Posterior cingulate gyrus (tissue), 11 donors: ENCODE data around the gene RACK1.
"Not testable (repeated sequence)": the region's sequence is repeated elsewhere in the genome, so short reads cannot be mapped to it uniquely, and the experiment has no call there.

Source experiments
- DNase-seq, 10 donors: peaks; one replicate each; pipeline versions ENCODE4 v3.0.0 to v3.0.0-alpha.2; 2020 to 2021; ENCODE audit warnings: mixed read lengths in 3 of 10
- intact Hi-C: fragments of 100-400 bp; cut with DNase I; formaldehyde crosslinking; loops from one replicate; pipeline ENCODE4 v1.15.1; 2023

The RACK1 gene

DNA sequence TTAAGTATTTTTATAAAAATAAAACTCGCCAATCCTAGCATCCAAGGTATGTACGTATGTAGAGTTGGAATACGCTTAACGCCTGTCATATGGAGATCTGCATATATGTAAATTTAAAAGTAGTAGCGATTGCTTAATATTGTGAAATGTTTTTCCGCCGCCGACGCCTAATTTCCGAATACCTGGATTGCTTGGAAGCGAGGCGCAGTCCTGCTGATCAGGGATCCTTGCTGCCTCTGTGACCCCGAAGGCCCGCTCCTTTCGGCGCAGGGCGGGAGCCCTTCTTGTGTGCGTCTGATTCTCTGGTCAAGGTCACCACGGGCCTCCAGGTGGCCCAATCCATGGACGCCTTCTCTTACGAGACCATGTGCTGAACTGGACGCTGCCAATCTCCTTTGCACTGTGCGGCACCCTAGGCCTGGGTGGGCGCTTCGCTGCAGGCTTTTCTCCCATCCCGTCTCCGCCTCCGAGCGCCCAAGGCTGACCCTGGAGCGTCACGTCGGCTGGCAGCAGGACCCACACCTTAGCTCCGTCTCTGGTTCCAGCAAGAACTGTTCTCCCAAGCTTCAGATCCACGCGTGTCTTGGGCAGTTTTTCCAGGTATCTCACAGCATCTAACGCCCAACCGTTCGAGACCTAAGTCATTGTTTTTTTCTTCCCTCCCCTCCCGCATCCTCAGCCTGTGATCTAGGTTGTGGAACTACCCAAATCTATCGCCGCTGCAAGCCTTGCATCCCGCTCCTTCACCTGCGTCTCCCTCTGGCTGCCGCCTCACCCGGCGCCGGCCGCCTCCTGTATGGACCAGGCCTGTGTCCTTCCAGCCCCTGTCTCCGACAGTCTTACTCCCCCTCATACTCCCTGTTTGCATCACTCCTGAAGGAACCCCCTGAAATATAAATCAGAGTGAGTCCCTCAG, 24.2 kb downstream of the RACK1 start:
- intact Hi-C loops = loop anchor here (5.0 kb wide), 1 partner anchor 357 kb away; the partner anchor contains the start of gene ZFP62
- DNase-seq = peak in 1 of 10 donors; percentile 82

DNA sequence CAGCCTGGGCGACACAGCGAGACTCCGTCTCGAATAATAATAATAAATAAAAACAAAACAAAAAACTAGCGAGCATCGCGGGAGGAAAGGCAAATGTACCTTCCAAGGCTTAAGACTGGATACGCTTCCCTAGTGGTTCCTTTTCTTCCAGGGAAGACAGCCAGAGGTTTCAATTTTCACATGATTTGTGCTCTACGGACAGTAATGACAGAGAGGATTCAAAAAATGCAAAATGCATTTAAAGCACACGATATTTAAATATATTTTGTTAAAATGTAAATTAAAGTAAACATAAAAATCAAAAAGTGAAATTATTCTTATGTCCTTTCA, 24.9 kb downstream of the RACK1 start:
- no peak for DNase-seq
- intact Hi-C loops = loop anchor here (1.0 kb wide), 1 partner anchor 12 kb away; no protein-coding TSS in a partner anchor

DNA sequence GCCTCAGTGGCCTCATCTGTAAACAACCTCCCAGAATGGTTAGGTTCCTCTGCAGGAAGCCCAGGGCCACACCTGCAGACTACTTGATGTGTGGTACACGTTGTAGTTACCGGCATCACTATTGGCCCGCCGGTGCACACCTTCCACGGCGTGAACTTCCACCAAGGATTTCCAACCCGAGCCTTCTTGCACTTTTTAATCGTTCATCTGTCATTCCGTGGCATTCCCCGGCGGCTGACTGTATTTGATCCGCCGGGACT, 26.0 kb downstream of the RACK1 start:
- intact Hi-C loops = loop anchor here (1.0 kb wide), 1 partner anchor 11 kb away; no protein-coding TSS in a partner anchor
- DNase-seq = peak in 2 of 10 donors; percentile 25 to 82

DNA sequence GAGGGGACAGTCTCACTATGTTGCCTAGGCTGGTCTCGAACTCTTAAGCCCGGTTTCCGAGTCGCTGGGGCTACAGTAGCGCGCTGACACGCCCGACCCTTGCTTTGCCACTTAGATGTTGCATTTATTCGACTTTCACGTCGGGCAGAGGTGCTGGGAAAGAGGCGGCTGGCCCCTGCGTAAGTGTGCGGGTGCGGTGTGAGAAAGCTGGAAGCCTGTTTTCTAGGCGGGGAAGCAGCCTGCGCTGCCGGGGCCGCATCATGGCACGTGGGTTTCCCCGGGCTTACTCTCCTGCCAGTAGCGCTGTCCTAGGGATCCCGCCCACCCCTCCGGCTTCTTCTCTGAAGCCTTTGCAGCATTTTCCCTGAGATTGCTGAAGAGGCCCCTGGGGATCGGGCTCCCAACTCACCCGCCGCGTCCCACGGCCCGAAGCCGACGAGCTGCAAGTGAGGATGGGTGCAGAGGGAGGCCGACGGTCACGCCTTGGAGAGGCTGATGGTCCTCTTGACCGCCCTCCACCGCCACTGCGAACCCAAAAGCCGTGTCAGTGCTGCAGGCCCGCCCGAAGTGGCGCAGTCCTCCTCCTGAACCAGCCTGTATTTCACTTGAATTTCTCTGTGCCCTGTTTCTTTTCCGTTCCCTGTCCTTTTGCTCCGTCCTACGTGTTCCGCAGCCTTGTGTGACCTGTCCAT, 26.4 kb downstream of the RACK1 start:
- intact Hi-C loops = no loop called here
- DNase-seq = peak in 7 of 10 donors; percentile 50 to 93 (median 66)

DNA sequence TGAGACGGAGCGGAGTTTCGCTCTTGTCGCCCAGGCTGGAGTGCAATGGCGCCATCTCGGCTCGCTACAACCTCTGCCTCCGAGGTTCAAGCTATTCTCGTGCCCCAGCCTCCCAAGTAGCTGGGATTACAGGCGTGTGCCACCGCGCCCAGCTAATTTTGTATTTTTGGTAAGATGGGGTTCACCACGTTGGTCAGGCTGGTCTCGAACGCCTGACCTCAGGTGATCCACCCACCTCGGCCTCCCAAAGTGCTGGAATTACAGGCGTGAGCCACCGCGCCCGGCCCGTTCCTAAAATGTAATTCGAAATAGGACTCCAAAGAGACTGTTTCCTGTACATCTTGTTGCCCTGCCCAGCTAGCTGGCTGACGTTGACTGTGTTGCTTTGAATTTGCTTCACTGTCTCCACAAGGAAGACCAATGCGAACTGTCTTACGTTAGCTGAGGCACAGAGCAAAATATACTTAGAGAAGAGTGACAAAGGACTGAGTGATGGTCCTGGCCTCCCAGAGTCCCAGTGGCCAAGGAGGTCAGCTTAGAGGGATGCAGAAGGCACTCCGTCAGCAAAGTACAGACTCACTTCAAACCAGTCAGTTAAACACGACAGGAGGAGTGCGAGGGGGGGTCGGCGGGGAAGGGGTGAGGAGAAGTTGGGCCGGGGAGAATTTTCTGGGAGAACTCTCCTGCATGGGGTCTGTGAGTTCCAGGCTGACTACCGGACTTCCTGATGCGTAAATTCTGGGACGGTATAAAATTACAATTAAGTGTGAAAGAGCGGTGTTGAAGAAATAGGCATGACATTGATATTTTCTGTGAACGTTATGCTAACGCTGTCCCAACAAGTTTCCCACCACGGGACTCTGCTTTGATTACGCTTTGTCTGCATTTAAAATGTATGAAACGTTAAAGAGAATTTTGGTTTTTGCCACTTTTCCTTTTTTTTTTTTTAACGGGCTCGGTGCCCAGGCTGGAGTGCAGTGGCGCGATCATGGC, 27.4 kb downstream of the RACK1 start:
- intact Hi-C loops = no loop called here
- DNase-seq = peak in 1 of 10 donors; percentile 86

DNA sequence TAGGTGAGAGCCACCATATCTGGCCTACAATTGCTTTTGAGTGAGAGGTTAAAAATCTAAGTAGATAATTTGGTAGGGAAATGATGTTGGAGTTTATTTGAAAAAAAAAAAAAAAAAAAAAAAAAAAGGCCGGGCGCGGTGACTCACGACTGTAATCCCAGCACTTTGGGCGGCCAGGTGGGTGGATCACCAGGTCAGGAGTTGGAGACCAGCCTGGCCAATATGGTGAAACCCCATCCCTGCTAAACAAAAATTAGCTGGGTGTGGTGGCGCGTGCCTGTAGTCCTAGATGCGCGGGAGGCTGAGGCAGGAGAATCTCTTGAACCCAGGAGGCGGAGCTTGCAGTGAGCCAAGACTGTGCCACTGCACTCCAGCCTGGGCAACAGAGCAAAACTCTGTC, 29.5 kb downstream of the RACK1 start:
- DNase-seq = peak in 1 of 10 donors; percentile 19
- intact Hi-C loops = not testable (repeated sequence)

DNA sequence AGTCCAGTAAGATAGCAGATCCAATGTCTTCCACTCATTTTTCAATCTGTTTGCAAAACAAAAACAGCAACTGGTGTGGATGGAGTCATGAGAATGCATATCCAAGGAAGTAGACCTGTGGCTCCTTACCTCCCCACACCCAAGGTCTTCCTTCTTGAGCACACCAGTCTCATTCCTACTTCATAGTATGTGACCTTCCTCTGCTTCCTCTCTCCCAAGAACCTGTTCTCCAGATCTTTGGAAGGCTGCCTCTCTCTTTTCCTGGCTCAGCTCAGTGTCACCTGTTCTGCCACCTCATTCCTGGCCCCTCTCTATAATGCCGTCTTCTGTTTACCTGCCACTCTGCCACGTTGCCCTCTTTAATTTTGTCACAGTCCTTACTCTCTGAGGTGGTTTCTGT, 30.8 kb downstream of the RACK1 start:
- intact Hi-C loops = no loop called here
- peak in 1 of 10 donors; percentile 4 for DNase-seq

DNA sequence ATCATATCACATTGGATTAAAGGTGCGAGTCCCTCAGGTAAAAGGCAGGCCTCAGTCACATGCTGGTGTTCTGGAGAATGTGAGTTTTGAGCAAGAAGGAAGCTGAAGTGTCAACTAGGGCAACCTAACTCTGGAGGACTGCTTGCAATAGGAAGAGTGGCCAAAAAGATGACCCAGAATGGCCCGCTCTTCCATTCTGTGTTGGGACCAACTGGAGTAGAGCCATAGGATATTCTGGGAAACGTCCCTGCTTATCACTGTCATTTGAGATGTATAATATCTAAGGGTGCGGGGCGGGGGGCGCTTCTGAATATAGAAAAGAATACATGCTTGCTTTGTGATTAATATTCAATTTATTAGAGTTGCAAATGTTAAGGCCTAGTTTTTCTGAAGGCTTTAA, 31.6 kb downstream of the RACK1 start:
- DNase-seq = peak in 1 of 10 donors; percentile 15
- intact Hi-C loops = no loop called here

DNA sequence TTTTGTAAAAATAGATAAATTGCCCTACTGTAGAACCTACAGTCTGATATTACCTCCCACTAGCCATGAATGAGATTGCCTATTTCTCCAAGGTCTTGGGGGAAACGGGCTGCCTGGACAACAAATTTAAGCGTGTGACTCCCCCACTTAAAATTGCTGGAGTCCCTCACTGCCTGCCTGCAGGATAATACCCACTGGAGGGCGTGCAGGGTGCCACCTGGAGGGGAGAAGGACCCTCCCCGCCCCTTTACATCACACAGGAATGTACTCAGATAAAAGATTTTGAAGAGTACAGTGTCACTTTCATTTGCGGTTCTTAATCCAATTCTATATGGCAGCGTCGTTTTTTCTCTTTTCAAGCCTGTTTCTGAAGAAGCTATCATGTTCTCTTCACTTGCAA, 32.5 kb downstream of the RACK1 start:
- DNase-seq = peak in 1 of 10 donors; percentile 24
- intact Hi-C loops = no loop called here

DNA sequence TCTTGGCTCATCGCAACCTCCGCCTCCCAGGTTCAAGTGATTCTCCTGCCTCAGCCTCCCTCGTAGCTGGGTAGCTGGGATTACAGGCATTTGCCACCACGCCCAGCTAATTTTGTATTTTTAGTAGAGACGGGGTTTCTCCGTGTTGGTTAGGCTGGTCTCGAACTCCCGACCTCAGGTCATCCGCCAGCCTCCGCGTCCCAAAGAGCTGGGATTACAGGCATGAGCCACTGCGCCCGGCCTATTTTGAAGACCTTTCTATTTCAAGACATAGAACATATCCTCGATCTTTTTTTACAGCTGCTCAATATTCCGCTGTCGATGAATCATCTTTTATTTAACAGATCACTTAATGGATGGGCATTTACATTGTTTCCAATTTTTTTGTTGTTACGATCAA, 33.0 kb downstream of the RACK1 start:
- intact Hi-C loops = not testable (repeated sequence)
- DNase-seq = peak in 1 of 10 donors; percentile 55

DNA sequence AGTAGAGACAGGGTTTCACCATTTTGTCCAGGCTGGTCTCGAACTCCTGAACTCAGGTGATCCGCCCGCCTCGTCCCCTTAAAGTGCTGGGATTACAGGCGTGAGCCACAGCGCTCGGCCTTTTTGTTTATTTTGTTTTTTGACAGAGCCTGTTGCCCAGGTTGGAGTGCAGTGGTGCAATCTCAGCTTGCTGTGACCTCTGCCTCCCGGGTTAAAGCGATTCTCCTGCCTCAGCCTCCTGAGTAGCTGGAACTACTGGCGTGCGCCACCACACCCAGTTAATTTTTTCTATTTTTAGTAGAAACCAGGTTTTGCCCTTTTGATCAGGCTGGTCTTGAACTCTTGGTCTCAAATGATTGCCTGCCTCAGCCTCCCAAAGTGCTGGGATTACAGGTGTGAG, 33.6 kb downstream of the RACK1 start:
- peak in 1 of 10 donors; percentile 38 for DNase-seq
- intact Hi-C loops = not testable (repeated sequence)

DNA sequence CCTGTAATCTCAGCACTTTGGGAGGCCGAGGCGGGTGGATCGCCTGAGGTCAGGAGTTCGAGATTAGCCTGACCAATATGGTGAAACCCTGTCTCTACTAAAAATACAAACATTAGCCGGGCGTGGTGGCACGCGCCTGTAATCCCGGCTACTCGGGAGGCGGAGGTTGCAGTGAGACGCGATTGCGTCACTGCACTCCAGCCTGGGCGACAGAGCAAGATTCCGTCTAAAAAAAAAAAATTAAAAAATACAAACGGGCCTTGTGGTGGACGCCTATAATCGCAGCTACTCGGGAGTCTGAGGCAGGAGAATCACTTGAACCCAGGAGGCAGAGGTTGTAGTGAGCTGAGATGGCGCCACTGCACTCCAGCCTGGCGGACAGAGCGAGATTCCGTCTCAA, 34.7 kb downstream of the RACK1 start:
- peak in 1 of 10 donors; percentile 47 for DNase-seq
- intact Hi-C loops = not testable (repeated sequence)

DNA sequence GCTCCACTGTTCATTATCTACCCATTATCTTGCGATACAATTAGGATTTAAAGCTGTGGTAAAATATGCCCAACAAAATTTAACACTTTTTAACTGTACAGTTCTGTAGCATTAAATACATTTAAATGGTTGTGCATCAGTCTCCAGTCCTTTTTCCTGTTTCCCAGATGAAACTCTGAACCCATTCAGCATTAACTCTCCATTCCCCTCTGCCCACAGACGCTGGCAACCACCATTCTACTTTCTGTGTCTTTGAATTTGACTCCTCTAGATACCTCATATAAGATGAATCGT, 35.8 kb downstream of the RACK1 start:
- peak in 1 of 10 donors; percentile 7 for DNase-seq
- intact Hi-C loops = loop anchor here (2.0 kb wide), 1 partner anchor 17 kb away; no protein-coding TSS in a partner anchor

DNA sequence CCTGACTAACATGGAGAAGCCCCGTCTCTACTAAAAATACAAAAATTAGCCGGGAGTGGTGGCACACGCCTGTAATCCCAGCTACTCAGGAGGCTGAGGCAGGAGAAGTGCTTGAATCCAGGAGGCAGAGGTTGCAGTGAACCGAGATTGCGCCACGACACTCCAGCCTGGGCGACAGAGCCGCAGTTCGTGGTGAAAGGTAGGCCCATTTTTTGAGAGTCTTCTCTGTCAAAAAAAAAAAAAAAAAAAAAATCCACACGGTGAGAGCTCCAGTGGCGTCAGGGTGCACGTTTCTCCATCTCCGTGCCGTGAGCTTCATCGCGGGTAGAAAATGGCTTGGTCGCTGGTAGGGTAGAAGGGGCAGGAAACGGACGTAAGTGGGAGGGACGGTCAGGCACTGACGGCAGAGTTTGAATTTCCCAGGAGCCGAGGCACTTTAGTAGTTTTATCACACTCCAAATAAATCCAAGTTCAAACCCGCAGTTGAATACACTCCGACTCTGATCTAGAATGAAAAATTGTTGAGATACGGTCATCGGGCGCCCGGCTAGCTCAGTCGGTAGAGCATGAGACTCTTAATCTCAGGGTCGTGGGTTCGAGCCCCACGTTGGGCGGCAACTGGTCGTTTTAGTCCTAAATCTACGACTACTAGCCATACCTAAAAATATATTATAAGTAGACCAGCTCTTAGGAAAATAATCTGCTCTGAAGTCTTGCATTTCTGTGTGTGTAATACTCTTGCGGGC, 36.3 kb downstream of the RACK1 start:
- intact Hi-C loops = loop anchor here (2.0 kb wide), 1 partner anchor 17 kb away; no protein-coding TSS in a partner anchor
- peak in 9 of 10 donors; percentile 65 to 95 (median 76) for DNase-seq

DNA sequence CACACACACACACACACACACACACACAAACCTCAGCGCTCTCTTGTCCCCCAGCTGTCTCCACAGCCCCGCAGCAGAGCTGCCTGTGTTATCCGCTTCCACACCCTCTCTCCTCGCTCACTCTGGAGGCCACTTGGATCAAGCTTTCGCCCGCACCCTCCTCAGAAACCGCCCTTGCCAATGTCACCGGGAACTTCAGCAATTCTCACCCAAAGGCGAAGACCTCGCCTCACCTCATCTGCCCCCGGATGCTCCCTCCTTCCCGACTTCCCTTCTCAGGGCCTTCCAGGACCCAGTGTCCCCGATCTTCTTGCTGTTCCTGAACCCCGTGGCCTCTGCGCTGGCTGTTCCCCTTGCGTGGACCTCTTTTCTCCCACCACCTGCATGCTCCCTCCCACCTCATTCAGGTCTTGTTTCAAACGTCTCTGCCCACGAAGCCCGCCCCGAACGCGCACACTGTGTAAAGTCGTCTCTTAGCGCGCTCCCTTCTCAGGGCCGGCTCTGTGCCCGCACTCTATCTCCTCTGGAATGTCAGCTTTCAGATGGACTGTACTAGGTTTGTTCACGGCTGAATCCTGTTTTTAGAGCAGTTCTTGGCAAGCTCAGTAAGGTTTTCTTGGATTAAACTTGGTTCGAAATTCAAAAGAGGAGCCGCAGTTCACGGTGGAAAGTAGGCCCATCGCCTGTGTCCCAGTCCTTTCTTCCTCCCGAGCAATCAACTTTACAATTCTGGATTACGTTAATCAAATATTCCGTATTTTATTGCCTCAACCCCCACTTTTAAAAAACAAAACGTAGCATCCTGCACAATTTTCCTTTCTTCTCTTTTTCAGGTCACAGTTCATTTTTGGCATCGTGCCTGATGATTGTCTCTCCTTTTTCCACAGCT, 37.7 kb downstream of the RACK1 start:
- intact Hi-C loops = loop anchor here (1.0 to 2.0 kb wide), 2 partner anchors 12 to 15 kb away; no protein-coding TSS in a partner anchor
- DNase-seq = peak in 1 of 10 donors; percentile 88

DNA sequence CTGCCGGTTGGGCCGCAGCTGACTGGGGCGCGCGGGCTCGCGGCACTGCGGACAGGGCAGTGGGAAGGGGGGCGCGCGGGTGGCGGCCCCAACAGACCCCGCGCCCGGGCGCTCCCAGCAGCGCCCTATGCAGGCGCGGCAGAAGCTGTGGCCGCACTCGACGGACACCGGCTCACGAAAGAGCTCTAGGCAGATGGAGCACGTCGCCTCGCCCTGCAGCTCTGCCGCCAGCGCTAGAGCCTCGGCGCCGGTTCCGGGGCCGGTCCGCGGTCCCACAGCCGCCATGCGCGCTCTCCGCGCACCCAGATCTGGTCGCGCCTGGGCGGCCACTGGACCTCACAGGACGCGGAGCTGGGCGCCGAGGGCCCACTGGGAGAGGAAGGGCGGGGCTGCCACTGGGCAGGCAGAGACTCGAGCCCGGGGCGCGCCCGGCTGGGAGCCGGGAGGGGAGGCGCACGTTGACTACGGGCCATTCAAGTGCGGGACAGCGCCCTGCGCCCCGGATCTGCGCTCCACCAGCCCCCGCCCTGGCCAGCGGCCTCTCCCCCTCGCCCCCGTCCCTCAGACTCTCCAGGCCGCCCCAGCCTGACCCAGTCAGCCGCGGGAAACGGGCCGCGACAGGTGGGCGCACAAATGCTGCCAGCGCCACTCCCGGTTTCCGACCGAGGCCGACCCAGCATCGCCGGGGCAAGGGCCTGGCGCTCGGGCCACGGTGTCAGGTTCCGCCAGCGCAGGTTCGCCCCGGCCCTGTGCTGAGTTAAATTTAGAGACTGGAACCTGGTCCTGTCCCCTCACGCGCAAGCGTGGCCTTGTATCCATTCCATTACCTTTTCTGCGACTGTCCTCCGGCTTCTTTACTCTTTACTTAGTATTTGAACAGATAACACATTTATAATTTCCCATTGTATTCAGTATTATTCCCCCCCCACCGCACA, 38.6 kb downstream of the RACK1 start, which contains the start of gene TRIM7:
Gene TRIM7, minus strand, starts transcription at position 371 of the 935 bp plus-strand sequence. Its CDS starts 86 bp downstream, at position 285.
- intact Hi-C loops = no loop called here
- peak in 3 of 10 donors; percentile 38 to 90 (median 85) for DNase-seq

DNA sequence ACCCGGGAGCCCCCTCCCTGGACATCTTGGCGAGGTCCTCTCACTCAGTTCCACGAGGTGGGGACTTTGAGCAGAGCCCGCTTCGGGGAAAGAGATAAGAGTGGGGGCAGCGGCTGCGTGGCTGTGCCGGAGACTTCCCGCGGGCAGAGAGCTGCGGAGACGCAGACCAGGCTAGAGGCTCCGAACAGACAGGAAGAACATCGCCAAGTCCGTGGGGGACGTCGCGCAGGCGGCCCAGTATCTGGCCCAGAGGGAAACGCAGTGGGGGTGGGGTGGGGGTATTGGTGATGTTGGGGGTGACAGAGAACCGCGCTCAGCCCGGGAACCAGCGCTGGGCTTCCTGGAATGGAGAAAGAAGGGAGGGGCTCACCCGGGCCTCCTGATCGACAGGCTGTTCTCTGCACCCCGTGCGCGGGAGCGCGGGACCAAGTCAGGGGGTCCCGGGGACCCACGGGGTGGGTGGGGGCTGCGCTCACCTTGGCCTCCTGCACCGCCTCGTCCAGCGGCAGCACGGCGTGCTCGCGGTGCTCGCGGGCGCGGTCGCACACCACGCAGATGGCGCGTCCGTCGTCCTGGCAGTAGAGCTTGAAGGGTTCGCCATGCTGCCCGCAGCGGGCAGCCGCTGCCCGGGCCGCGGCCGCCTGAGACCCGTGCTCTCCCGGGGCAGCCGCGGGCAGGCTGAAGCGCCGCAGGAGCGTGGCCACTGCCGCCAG, 39.4 kb downstream of the RACK1 start:
- peak in 2 of 10 donors; percentile 78 to 87 for DNase-seq
- intact Hi-C loops = no loop called here
